Adipose tissue (tissue), 3 donors: Measurements from ENCODE around the gene CCDC183. TPM values are rescaled to one million over a fixed set of nuclear protein-coding genes. Genes with fewer than 3 reads are reported as not detected.
"Not testable (repeated sequence)": the region's sequence is repeated elsewhere in the genome, so short reads cannot be mapped to it uniquely, and the experiment has no call there.

ENCODE experiments used
- H3K27ac ChIP-seq: one replicate; pipeline ENCODE4 v1.5.1; 2013; ENCODE audit warnings: low read depth, low read length
- WGBS, 3 donors: extraction: QIAGEN DNeasy Blood & Tissue Kit; methylation state at CpG; one replicate each; pipeline ENCODE4 v1.1.7; 2013; 5-methylcytosine and 5-hydroxymethylcytosine counted together
- polyA plus RNA-seq, 3 donors: library from polyadenylated mRNA; stranded (reverse); fragments of 200-250 nt; gene quantifications; one replicate each; pipeline ENCODE4 v1.2.3, GENCODE V29; 2013
- donor health status: healthy with polysubstance abuse.
- donor health status: Bipolar disorder and iron deficiency.
- donor health status: healthy.

CCDC183 gene
- polyA plus RNA-seq, 3 donors, result 0.42 to 3.1 (median 0.79) TPM

GRCh38 chr9:136841646-136842379, 45.7 kb downstream of the CCDC183 start:
- H3K27ac ChIP-seq, result not testable (repeated sequence)
- WGBS, 3 donors, result 27 to 54% (median 49%) methylated on average over 14 to 16 of the region's 16 CpGs

- 1 to 2% (median 1%) methylated on average over 22 to 25 of the region's 27 CpGs for WGBS, 3 donors
- H3K27ac ChIP-seq, result not testable (repeated sequence)
These were observed 46.3 kb downstream of the CCDC183 start, which contains the start of gene AJM1 for GRCh38 chr9:136842380-136842948. Gene AJM1, plus strand, starts transcription at chr9:136842478. Its CDS starts 1,937 bp downstream, at chr9:136844415.

GRCh38 chr9:136843159-136843800, 47.1 kb downstream of the CCDC183 start:
- 15 to 16% (median 15%) methylated on average over 16 to 21 of the region's 21 CpGs for WGBS, 3 donors
- H3K27ac ChIP-seq, result not testable (repeated sequence)

- 4 to 24% (median 7%) methylated on average over 64 to 98 of the region's 99 CpGs for WGBS, 3 donors
- H3K27ac ChIP-seq, result not testable (repeated sequence)
These were observed 47.9 kb downstream of the CCDC183 start for GRCh38 chr9:136843801-136844740.

- 8 to 56% (median 17%) methylated on average over 63 to 88 of the region's 88 CpGs for WGBS, 3 donors
- no peak overlapping the region for H3K27ac ChIP-seq
These were observed 48.8 kb downstream of the CCDC183 start for GRCh38 chr9:136844761-136845464.

- no peak overlapping the region for H3K27ac ChIP-seq
- WGBS, 3 donors, result 18 to 69% (median 29%) methylated on average over 88 to 102 of the region's 102 CpGs
These were observed 49.5 kb downstream of the CCDC183 start for GRCh38 chr9:136845465-136846260.

GRCh38 chr9:136846376-136847087, 50.4 kb downstream of the CCDC183 start:
- 6 to 44% (median 6%) methylated on average over 91 to 98 of the region's 98 CpGs for WGBS, 3 donors
- no peak overlapping the region for H3K27ac ChIP-seq

- no peak overlapping the region for H3K27ac ChIP-seq
- WGBS, 3 donors, result 1 to 34% (median 4%) methylated on average over 43 to 74 of the region's 75 CpGs
These were observed 51.1 kb downstream of the CCDC183 start for GRCh38 chr9:136847088-136847825.

- H3K27ac ChIP-seq, result no peak overlapping the region
- 1% methylated on average over 47 to 48 of the region's 48 CpGs for WGBS, 3 donors
These were observed 51.8 kb downstream of the CCDC183 start for GRCh38 chr9:136847826-136848392.

- H3K27ac ChIP-seq, result peak overlapping the region; percentile 3
- 0 to 1% (median 1%) methylated on average over 43 to 47 of the region's 53 CpGs for WGBS, 3 donors
These were observed 52.4 kb downstream of the CCDC183 start for GRCh38 chr9:136848393-136849037.

GRCh38 chr9:136849038-136849959, 53.2 kb downstream of the CCDC183 start, which contains the start of gene PHPT1:
Gene PHPT1, plus strand, starts transcription at chr9:136849409. Its CDS starts 22 bp downstream, at chr9:136849431.
- WGBS, 3 donors, result 0 to 1% (median 0%) methylated on average over 67 to 77 of the region's 77 CpGs
- peak within 1 kb of the TSS; percentile 73 for H3K27ac ChIP-seq

GRCh38 chr9:136849960-136850865, 54.1 kb downstream of the CCDC183 start:
- 41 to 57% (median 47%) methylated on average over 42 to 43 of the region's 43 CpGs for WGBS, 3 donors

More at GRCh38 chr9:136849960-136850865, 54.1 kb downstream of the CCDC183 start:
- no peak overlapping the region for H3K27ac ChIP-seq
